SK-N-SH (cell line): ENCODE data around the gene IDUA. TPM values are rescaled to one million over a fixed set of nuclear protein-coding genes. Genes with fewer than 3 reads are reported as not detected.

ENCODE experiments used
- CTCF ChIA-PET: fragments of 300-600, 350-600 bp; formaldehyde crosslinking; extraction: SDS; loops from one replicate; lab custom pipeline; 2021; lab: Yijun Ruan, JAX
- POLR2A ChIA-PET: fragments of 350-600 bp; sonication (Branson Sonifier 250); formaldehyde crosslinking; extraction: SDS; loops from one replicate; lab custom pipeline; 2020; ENCODE audit warnings: antibody characterized with exemption, inconsistent platforms; lab: Yijun Ruan, JAX
- DNase-seq: peaks from one replicate; pipeline ENCODE4 v3.0.0; 2012
- H2AFZ ChIP-seq: fragments of 200-600 bp; sonication (generic); 2 replicates; pipeline ENCODE4 v1.8.1; 2016; ENCODE audit warnings: antibody characterized with exemption, mild to moderate bottlenecking, low read depth
- H3F3A ChIP-seq: fragments of 200-600 bp; sonication (generic); replicated peaks from 2 replicates; pipeline ENCODE3; 2016; ENCODE audit warnings: antibody characterized with exemption, mild to moderate bottlenecking; ENCODE audit not compliant: insufficient read depth
- H3K27ac ChIP-seq, 2 experiments: fragments of 200-500 bp in 1 of 2; fragments of 200-600 bp in 1 of 2; sonication (Bioruptor generic) in 1 of 2; sonication (generic), shearing (Covaris generic) in 1 of 2; 2 replicates each; pipeline versions ENCODE4 v1.5.1 to v1.6.1; 2014 to 2016; ENCODE audit warnings: low read depth in 2 of 2, inconsistent platforms in 1 of 2, low read length in 1 of 2, mild to moderate bottlenecking in 1 of 2, mixed read lengths in 1 of 2
- H3K27me3 ChIP-seq: fragments of 200-600 bp; sonication (generic), shearing (Covaris generic); 2 replicates; pipeline ENCODE4 v1.6.1; 2016; ENCODE audit warnings: mixed run types; ENCODE audit not compliant: insufficient read depth
- H3K36me3 ChIP-seq, 2 experiments: fragments of 200-500 bp in 1 of 2; fragments of 200-600 bp in 1 of 2; sonication (Bioruptor generic) in 1 of 2; sonication (generic) in 1 of 2; replicated peaks in 1 of 2; 2 replicates each; pipeline versions ENCODE3 to v1.5.1; 2014 to 2016; ENCODE audit warnings: low read length in 1 of 2, mild to moderate bottlenecking in 1 of 2; ENCODE audit not compliant: insufficient read depth in 2 of 2, control insufficient read depth in 1 of 2
- H3K4me1 ChIP-seq, 2 experiments: fragments of 200-500 bp in 1 of 2; fragments of 200-600 bp in 1 of 2; sonication (Bioruptor generic) in 1 of 2; sonication (generic), shearing (Covaris generic) in 1 of 2; 2 replicates each; pipeline versions ENCODE4 v1.5.1 to v1.6.1; 2014 to 2016; ENCODE audit warnings: low read depth in 1 of 2, low read length in 1 of 2, mixed run types in 1 of 2; ENCODE audit not compliant: insufficient read depth in 2 of 2, control insufficient read depth in 1 of 2
- H3K4me2 ChIP-seq: fragments of 200-600 bp; sonication (generic), shearing (Covaris generic); 2 replicates; pipeline ENCODE4 v1.6.1; 2017; ENCODE audit warnings: mixed run types
- H3K4me3 ChIP-seq, 2 experiments: fragments of 200-500 bp in 1 of 2; fragments of 200-600 bp in 1 of 2; sonication (Bioruptor generic) in 1 of 2; sonication (generic), shearing (Covaris generic) in 1 of 2; 2 replicates each; pipeline versions ENCODE4 v1.5.1 to v1.8.1; 2014 to 2016; ENCODE audit warnings: low read depth in 2 of 2, inconsistent platforms in 1 of 2, low read length in 1 of 2, mild to moderate bottlenecking in 1 of 2, mixed read lengths in 1 of 2, moderate library complexity in 1 of 2
- H3K79me2 ChIP-seq: fragments of 200-600 bp; sonication (generic); 2 replicates; pipeline ENCODE4 v1.8.1; 2017; ENCODE audit warnings: mild to moderate bottlenecking; ENCODE audit not compliant: insufficient read depth
- H3K9ac ChIP-seq: fragments of 200-600 bp; sonication (generic); 2 replicates; pipeline ENCODE4 v1.6.1; 2017; ENCODE audit warnings: mixed run types
- H3K9me2 ChIP-seq: fragments of 200-600 bp; sonication (generic); 2 replicates; pipeline ENCODE4 v1.6.1; 2017; ENCODE audit warnings: mixed run types
- H3K9me3 ChIP-seq: fragments of 200-600 bp; sonication (generic); 2 replicates; pipeline ENCODE4 v1.6.1; 2017; ENCODE audit warnings: mixed run types, mild to moderate bottlenecking, moderate library complexity
- H4K20me1 ChIP-seq: fragments of 200-600 bp; sonication (generic); 2 replicates; pipeline ENCODE4 v1.6.1; 2017; ENCODE audit warnings: mild to moderate bottlenecking, mixed run types; ENCODE audit not compliant: insufficient read depth
- CHD2 ChIP-seq: fragments of 150-350 bp; IDR thresholded peaks from 2 replicates; pipeline ENCODE4 v1.6.1; 2018; ENCODE audit warnings: low read length; ENCODE audit not compliant: partially characterized antibody
- CTCF ChIP-seq: fragments of 200-600 bp; sonication (generic); IDR thresholded peaks from 2 replicates; pipeline ENCODE4 v1.6.1; 2017; ENCODE audit warnings: antibody characterized with exemption, mild to moderate bottlenecking, moderate library complexity
- EP300 ChIP-seq, 2 experiments: IDR thresholded peaks; 2 replicates each; pipeline versions ENCODE4 v1.4.0 to v1.6.1; 2012; ENCODE audit warnings: borderline replicate concordance in 1 of 2, low read depth in 1 of 2, low read length in 1 of 2
- EZH2phosphoT487 ChIP-seq: fragments of 200-600 bp; sonication (generic); IDR thresholded peaks from 2 replicates; pipeline ENCODE4 v1.6.1; 2017; ENCODE audit warnings: low read depth, mixed run types, mild to moderate bottlenecking, antibody characterized with exemption, moderate library complexity, borderline replicate concordance
- FOSL2 ChIP-seq: IDR thresholded peaks from 2 replicates; pipeline ENCODE4 v1.4.0; 2012; ENCODE audit warnings: low read depth, mild to moderate bottlenecking, moderate library complexity, borderline replicate concordance
- GABPA ChIP-seq: IDR thresholded peaks from 2 replicates; pipeline ENCODE4 v1.4.0; 2012; ENCODE audit warnings: low read depth, mild to moderate bottlenecking
- JUND ChIP-seq: IDR thresholded peaks from 2 replicates; pipeline ENCODE4 v1.4.0; 2012
- MAX ChIP-seq: IDR thresholded peaks from 2 replicates; pipeline ENCODE4 v1.4.0; 2012; ENCODE audit warnings: low read depth
- MXI1 ChIP-seq: IDR thresholded peaks from 2 replicates; pipeline ENCODE4 v1.6.1; 2012; ENCODE audit warnings: mild to moderate bottlenecking, low read depth, low read length, improper control_type of control experiment
- NRF1 ChIP-seq: IDR thresholded peaks from 2 replicates; pipeline ENCODE4 v1.6.1; 2012; ENCODE audit warnings: low read depth, mild to moderate bottlenecking, low read length
- RAD21 ChIP-seq: IDR thresholded peaks from 2 replicates; pipeline ENCODE4 v1.6.1; 2012; ENCODE audit warnings: mild to moderate bottlenecking, low read length
- REST ChIP-seq: IDR thresholded peaks from 2 replicates; pipeline ENCODE4 v1.6.1; 2012; ENCODE audit warnings: mild to moderate bottlenecking, low read depth, low read length, moderate library complexity
- RXRA ChIP-seq: IDR thresholded peaks from 2 replicates; pipeline ENCODE4 v1.4.0; 2012; ENCODE audit warnings: low read depth, mild to moderate bottlenecking, borderline replicate concordance
- USF1 ChIP-seq: IDR thresholded peaks from 2 replicates; pipeline ENCODE4 v1.4.0; 2012; ENCODE audit warnings: low read depth, borderline replicate concordance
- USF2 ChIP-seq: fragments of 150-350 bp; IDR thresholded peaks from 2 replicates; pipeline ENCODE4 v1.6.1; 2017; ENCODE audit warnings: antibody characterized with exemption, low read length, low read depth, borderline replicate concordance
- YY1 ChIP-seq: IDR thresholded peaks from 2 replicates; pipeline ENCODE4 v1.4.0; 2012; ENCODE audit warnings: low read depth, mild to moderate bottlenecking
- ZBTB33 ChIP-seq: IDR thresholded peaks from 2 replicates; pipeline ENCODE4 v1.4.0; 2012; ENCODE audit warnings: low read depth, borderline replicate concordance
- WGBS: methylation state at CpG from one replicate; pipeline ENCODE4 v1.1.6; 2017; ENCODE audit warnings: low lambda C conversion rate; 5-methylcytosine and 5-hydroxymethylcytosine counted together
- polyA plus RNA-seq, 3 experiments: library from polyadenylated mRNA; depleted of rRNA; stranded (reverse); fragments of >200 nt; gene quantifications; 2 replicates each; pipeline ENCODE4 v1.2.3, GENCODE V29; 2012

The IDUA gene
- polyA plus RNA-seq, 1 of the 3 experiments (the other 2 are of a cell fraction) = 24.4 TPM

- TF ChIP-seq EP300 (IDR thresholded peaks at IDR 0.05; ENCODE audit: borderline replicate concordance in 1 of 2, low read depth in 1 of 2, low read length in 1 of 2) (no peak), CTCF (no peak), FOSL2 (no peak), YY1 (no peak), USF2 (no peak), ZBTB33 (no peak), CHD2 (no peak), GABPA (no peak), USF1 (no peak), RAD21 (no peak), MXI1 (no peak), EZH2phosphoT487 (no peak), REST (no peak), JUND (no peak), MAX (no peak), NRF1 (no peak), RXRA (no peak)
- H3K9me2 ChIP-seq = no peaks in the 10 kb centered on the region
- H3K36me3 ChIP-seq = no peaks in the 10 kb centered on the region
- H3K9ac ChIP-seq = no peak overlapping the region
- no peak overlapping the region for H3K27ac ChIP-seq
- ChIA-PET POLR2A (no interaction called here), CTCF (no interaction called here)
- peaks cover 21% of the 10 kb centered on the region; the same call in 1 of the 2 replicates for H4K20me1 ChIP-seq
- H3K27me3 ChIP-seq = no peaks in the 10 kb centered on the region
- H3K79me2 ChIP-seq = no peaks in the 10 kb centered on the region
- H3K9me3 ChIP-seq = no peaks in the 10 kb centered on the region
- peaks cover 4% of the 10 kb centered on the region for H3F3A ChIP-seq
- 63% methylated on average over 8 of the region's 15 CpGs for WGBS
- no peak overlapping the region for H3K4me3 ChIP-seq
- no peak overlapping the region for H3K4me2 ChIP-seq
- H3K4me1 ChIP-seq = no peaks in the 10 kb centered on the region
- no peak overlapping the region for H2AFZ ChIP-seq
- no peak for DNase-seq
These were observed 30.9 kb downstream of the IDUA start for GRCh38 chr4:1017706-1018105.
